IPS DF 19.7 (cell line): ENCODE results near the gene PI4KA.
"Not testable (repeated sequence)": the region's sequence is repeated elsewhere in the genome, so short reads cannot be mapped to it uniquely, and the experiment has no call there.

Experiments used
- DNase-seq: peaks from one replicate; pipeline ENCODE4 v3.0.0-alpha.2; 2013; ENCODE audit warnings: low read depth, low spot score

PI4KA gene

GRCh38 chr22:20725987-20726558, 132.5 kb downstream of the PI4KA start:
- DNase-seq: no peak

DNA sequence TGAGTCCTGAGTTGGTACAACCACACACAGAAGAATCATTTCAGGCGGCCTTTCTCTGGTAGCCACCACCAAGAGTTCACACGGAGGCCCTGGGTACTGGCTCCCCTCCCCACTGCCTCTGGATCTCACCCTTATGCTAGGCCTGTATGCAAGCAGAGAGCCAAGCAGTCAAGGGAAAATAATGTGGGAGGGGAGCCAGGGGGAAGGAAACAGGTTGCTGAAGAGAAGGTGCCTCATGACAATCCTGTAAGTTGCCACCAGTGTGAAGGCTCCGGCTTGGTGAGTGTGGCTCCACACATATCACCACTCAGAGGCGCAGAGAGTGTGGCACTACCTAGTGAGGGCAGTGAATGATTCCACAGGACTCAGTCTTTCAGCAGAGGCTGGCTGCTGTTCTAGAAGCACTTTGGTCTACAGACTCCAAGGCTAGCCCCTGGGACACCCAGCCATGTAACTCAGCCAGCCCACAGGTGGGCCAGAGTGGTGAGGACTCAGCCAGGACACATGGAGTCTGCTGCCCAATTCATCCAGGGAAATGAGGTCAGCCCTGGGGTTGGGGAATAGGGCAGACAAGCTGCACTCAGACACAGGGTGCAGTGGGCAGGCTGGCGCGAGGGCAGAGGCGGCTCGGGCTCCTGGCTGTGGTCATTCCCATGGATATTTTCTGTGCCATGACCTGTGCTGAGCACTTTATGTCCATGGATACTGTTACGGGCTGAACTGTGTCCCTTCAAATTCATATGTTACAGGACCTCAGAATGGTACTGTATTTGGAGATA, 133.7 kb downstream of the PI4KA start:
- DNase-seq: no peak

DNA sequence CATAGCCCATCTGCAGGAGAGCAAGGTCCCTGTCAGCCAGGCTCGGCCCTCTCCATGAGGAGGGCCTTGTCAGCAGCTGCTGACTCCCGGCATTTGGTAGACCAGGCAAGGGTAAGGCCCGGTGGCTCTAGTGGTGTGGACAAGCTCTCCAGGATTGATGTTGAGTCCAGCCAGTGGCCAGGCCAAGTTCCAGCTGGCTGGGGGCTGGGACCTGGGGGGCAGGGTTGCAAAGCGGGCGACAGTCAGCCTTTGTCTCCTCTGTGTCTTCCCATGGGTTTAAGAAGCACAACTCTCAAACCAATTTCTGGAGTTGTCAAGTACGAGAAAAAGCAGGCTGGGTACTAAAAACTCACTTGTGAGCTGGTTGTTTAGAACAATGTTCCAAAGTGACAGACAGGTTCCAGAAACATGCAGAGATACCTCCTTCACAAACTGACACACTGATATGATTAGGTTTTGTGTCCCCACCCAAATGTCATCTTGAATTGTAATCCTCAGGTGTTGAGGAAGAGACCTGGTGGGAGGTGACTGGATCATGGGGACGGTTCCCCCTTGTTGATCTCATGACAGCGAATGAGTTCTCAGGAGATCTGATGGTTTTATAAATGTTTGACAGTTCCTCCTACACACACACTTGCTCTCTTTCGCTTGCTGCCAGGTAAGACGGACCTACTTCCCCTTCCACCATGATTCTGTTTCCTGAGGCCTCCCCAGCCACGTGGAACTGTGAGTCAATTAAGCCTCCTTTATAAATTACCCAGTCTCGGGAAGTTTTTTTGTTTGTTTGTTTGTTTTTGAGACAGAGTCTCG, 137.0 kb downstream of the PI4KA start:
- no peak for DNase-seq

- DNase-seq: no peak
Observed at GRCh38 chr22:20720692-20721408, 137.8 kb downstream of the PI4KA start.

GRCh38 chr22:20718727-20719126, 139.9 kb downstream of the PI4KA start:
- DNase-seq: not testable (repeated sequence)

GRCh38 chr22:20717981-20718380, 140.6 kb downstream of the PI4KA start:
- not testable (repeated sequence) for DNase-seq

- not testable (repeated sequence) for DNase-seq
Observed at GRCh38 chr22:20717213-20717866, 141.3 kb downstream of the PI4KA start.

DNA sequence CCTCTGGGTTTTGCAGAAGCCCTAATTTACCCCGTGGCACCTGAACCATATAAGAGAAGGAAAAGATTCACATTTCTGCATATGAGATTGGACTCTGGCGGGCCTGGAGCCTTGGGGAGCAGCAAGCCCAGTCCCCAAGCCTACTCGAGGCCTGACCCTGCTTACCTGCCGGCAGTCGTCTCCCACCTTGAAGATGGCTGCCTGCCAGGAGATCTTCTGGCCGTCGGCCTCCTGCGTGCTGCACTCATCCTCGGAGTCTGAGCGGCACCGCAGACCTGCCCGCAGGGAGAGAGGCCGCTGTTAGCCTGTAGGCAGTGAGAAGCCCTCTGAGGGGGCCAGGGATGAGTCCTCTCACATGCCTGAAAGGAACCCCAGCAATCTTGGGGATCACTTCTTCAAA, 145.5 kb downstream of the PI4KA start:
- DNase-seq: not testable (repeated sequence)

- not testable (repeated sequence) for DNase-seq
Observed at GRCh38 chr22:20709966-20710365, 148.6 kb downstream of the PI4KA start.

- not testable (repeated sequence) for DNase-seq
Observed at GRCh38 chr22:20707549-20708118, 151.0 kb downstream of the PI4KA start.

DNA sequence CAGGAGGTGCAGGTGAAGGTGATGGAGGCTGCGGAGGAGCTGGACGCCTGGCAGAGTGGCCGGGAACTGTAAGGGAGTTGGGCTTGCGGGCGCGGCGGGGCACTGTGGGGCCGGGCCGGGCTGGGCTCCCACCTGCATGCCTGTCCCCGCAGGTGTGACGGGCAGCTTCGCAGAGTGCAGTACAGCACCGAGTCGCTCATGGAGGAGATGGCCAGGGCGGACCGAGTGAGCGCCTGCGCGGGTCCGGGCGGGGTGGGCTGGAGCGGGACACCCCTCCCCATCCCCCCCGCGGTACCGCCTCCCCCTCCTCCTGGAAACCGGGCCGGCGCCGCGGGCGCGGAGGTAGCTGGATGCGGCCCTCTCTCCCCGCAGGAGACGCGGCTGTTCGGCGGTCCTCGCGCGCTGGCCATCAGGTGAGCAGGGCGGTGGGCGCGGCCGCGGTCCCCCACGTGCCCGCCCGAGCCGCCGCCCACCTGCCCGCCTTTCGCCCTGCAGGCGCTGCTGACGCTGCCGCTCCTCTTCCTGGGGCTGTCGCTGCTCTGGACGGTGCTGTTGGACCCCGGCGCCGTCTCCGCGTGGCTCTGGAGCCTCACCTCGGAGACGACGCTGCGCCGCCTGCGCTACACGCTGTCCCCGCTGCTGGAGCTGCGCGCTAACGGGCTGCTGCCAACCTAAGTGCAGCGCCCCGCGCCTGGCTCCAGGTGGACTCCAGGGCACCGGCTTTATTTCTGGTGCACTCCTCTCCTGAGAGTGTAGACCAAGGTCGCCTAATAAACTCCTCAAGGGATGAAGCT, 154.6 kb downstream of the PI4KA start:
- DNase-seq: not testable (repeated sequence)

- not testable (repeated sequence) for DNase-seq
Observed at GRCh38 chr22:20703414-20703806, 155.2 kb downstream of the PI4KA start.

- DNase-seq: peak; percentile 69
Observed at GRCh38 chr22:20702546-20703413, 155.8 kb downstream of the PI4KA start.

DNA sequence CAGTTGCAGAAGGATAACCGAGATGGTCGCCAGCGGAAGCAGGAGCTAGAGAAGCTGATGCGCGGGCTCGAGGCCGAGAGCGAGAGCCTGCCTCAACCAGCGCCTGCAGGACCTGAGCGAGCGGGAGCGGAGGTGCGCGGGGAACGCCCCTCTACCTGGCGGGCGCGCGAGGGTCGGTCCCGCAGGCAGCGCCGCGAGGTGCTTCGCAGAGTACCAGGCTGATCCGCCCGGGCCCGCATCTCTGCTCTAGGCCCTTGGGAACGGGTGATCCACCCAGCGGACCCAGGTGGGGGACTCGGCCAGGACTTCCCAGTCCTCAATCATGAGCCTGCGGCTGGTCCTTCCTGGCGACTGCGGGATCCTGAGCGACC, 156.5 kb downstream of the PI4KA start:
- not testable (repeated sequence) for DNase-seq

- DNase-seq: not testable (repeated sequence)
Observed at GRCh38 chr22:20701680-20702136, 156.9 kb downstream of the PI4KA start.

DNA sequence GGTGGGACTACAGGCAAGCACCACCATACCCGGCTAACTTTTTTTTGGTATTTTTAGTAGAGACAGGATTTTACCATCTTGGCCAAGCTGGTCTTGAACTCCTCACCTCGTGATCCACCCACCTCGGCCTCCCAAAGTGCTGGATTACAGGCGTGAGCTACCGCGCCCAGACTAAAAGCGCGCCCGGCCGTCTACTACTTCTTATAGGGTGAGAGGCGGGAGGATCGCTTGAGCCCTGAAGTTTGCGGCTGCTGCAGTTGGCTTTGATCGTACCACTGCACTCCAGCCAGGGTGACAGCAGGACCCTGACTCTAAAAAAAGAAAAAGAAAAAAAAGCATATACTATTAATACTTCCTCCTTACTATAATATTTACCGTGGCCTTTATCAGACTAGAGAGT, 158.3 kb downstream of the PI4KA start:
- DNase-seq: not testable (repeated sequence)

- DNase-seq: not testable (repeated sequence)
Observed at GRCh38 chr22:20699856-20700255, 158.8 kb downstream of the PI4KA start.

DNA sequence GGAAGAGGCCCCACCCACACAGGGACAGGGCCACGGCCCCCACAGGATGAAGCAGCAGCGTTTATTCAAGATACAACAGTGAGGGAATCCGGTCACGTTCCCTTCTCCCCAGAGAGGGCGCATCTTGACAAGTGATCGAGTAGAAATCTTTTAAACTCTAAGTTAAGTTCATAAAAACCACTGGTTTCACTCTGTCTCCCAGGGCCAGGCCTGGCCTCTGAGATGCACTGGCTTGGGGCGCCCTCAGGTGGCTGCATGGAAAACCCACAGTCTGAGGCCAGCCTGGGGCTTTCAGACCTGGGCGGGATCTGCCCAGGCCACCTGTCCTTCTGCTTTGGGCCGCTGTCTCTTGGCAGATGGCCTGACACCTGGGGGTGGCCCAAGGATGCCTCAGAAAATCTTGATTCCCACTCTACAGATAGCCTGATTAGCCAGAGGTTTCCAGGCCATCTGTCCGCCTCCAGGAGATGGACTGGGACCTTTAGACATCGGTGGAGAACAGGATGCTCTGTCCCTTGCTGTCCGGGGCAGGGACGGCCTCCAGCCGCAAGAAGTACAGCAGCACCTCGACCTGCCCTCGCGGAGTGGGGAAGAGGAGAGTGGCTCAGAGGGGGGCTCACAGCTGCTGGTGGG, 161.0 kb downstream of the PI4KA start:
- peak; percentile 35 for DNase-seq
